K562 (cell line): ENCODE data around the gene DDR2.

Source experiments
- ARNT ChIP-seq, 2 experiments: fragments of 450-650 bp; IDR thresholded peaks; 2 replicates each; pipeline ENCODE4 v1.6.1; 2016; ENCODE audit warnings: mild to moderate bottlenecking in 1 of 2
- GATAD2A ChIP-seq: fragments of 450-650 bp; IDR thresholded peaks from 2 replicates; pipeline ENCODE4 v1.6.1; 2017
- HMGN3 ChIP-seq: IDR thresholded peaks from 2 replicates; pipeline ENCODE4 v1.6.1; 2011; ENCODE audit warnings: borderline replicate concordance, low read depth, mild to moderate bottlenecking, mixed read lengths, low read length; ENCODE audit not compliant: insufficient read length; ENCODE audit errors: extremely low read depth
- HMGXB4 ChIP-seq: sonication (generic); formaldehyde crosslinking; IDR thresholded peaks from 2 replicates; pipeline ENCODE4 v1.8.1; 2023; ENCODE audit warnings: mild to moderate bottlenecking, missing genetic modification reagents
- HNRNPUL1 ChIP-seq: fragments of 200-400 bp; formaldehyde crosslinking; IDR thresholded peaks from 2 replicates; pipeline ENCODE4 v1.6.1; 2017; ENCODE audit warnings: low read length
- IRF9 ChIP-seq: fragments of 450-650 bp; IDR thresholded peaks from 2 replicates; pipeline ENCODE4 v1.6.1; 2016; ENCODE audit warnings: missing biosample characterization, missing genetic modification characterization
- KDM5B ChIP-seq: fragments of 200-600 bp; sonication (generic); IDR thresholded peaks from 2 replicates; pipeline ENCODE4 v1.6.1; 2012; ENCODE audit warnings: low read depth, mild to moderate bottlenecking, moderate library complexity, low read length, control low read depth, inconsistent platforms; ENCODE audit not compliant: insufficient replicate concordance
- POLR2AphosphoS2 ChIP-seq: IDR thresholded peaks from 2 replicates; pipeline ENCODE4 v1.6.1; 2012; ENCODE audit warnings: low read length, improper control_type of control experiment
- POLR3A ChIP-seq: IDR thresholded peaks from 2 replicates; pipeline ENCODE4 v1.6.1; 2011; ENCODE audit warnings: borderline replicate concordance, mild to moderate bottlenecking, moderate library complexity; ENCODE audit not compliant: insufficient read length, insufficient read depth; ENCODE audit errors: extremely low read depth
- TAF1 ChIP-seq: IDR thresholded peaks from 2 replicates; pipeline ENCODE4 v1.6.1; 2011; ENCODE audit warnings: mild to moderate bottlenecking, low read length, moderate library complexity; ENCODE audit not compliant: insufficient read depth, control insufficient read depth, severe bottlenecking; ENCODE audit errors: extremely low read depth
- TCF7L2 ChIP-seq: fragments of 150-350 bp; IDR thresholded peaks from 2 replicates; pipeline ENCODE4 v1.6.1; 2016; ENCODE audit warnings: low read depth, mild to moderate bottlenecking, low read length, moderate library complexity
- ZNF121 ChIP-seq: sonication (generic); formaldehyde crosslinking; conservative IDR thresholded peaks from 2 replicates; pipeline ENCODE4 v1.8.0; 2022; ENCODE audit warnings: missing genetic modification reagents
- ZNF639 ChIP-seq, 2 experiments: fragments of 200-800 bp in 1 of 2; sonication (Bioruptor generic) in 1 of 2; sonication (generic) in 1 of 2; formaldehyde crosslinking in 1 of 2; IDR thresholded peaks in 1 of 2; conservative IDR thresholded peaks in 1 of 2; 2 replicates each; pipeline versions ENCODE4 v1.5.0 to v1.6.1; 2016 to 2020; ENCODE audit warnings: missing compliant biosample characterization in 1 of 2, missing genetic modification characterization in 1 of 2, missing genetic modification reagents in 1 of 2

- TF ChIP-seq POLR2AphosphoS2 (no peak), HNRNPUL1 (no peak), HMGN3 (no peak), IRF9 (tag) (no peak), ARNT (IDR thresholded peaks at IDR 0.05) (no peak), HMGXB4 (CRISPR knock-in tag) (no peak), KDM5B (no peak), ZNF121 (CRISPR knock-in tag) (no peak), GATAD2A (no peak), POLR3A (no peak), TAF1 (no peak), TCF7L2 (no peak), ZNF639 (CRISPR knock-in tag; conservative IDR thresholded peaks at IDR 0.05 in 1 of 2, IDR thresholded peaks at IDR 0.05 in 1 of 2) (no peak)
Measured at GRCh38 chr1:162671664-162672410, 39.6 kb downstream of the DDR2 start.
